Measurements from ENCODE around the gene ACTL6B. TPM values are rescaled to one million over a fixed set of nuclear protein-coding genes. Genes with fewer than 3 reads are reported as not detected.

ACTL6B gene
- polyA plus RNA-seq, 4 donors = 0.16 TPM; not detected in 3

GRCh38 chr7:100604028-100604975 lies 51.9 kb downstream of the ACTL6B start:
- DNase-seq (ENCODE audit: low read depth in 4 of 4, low spot score in 3 of 4) = no peak

- no peak for DNase-seq (ENCODE audit: low read depth in 4 of 4, low spot score in 3 of 4)
Measured at GRCh38 chr7:100603726-100604027, 52.6 kb downstream of the ACTL6B start.

GRCh38 chr7:100602889-100603725 lies 53.1 kb downstream of the ACTL6B start:
- DNase-seq (ENCODE audit: low read depth in 4 of 4, low spot score in 3 of 4) = peak in 1 of 4 donors; percentile 63

- DNase-seq (ENCODE audit: low read depth in 4 of 4, low spot score in 3 of 4) = no peak
Measured at GRCh38 chr7:100600730-100601038, 55.6 kb downstream of the ACTL6B start.

GRCh38 chr7:100599911-100600729 lies 56.1 kb downstream of the ACTL6B start:
- DNase-seq (ENCODE audit: low read depth in 4 of 4, low spot score in 3 of 4) = no peak

GRCh38 chr7:100598425-100598824 lies 57.8 kb downstream of the ACTL6B start:
- no peak for DNase-seq (ENCODE audit: low read depth in 4 of 4, low spot score in 3 of 4)

- DNase-seq (ENCODE audit: low read depth in 4 of 4, low spot score in 3 of 4) = no peak
Measured at GRCh38 chr7:100595188-100595587, 61.1 kb downstream of the ACTL6B start.

Other genes starting within 250 kb of the ACTL6B start
- 1 to 10 TPM; 5.3 to 6.7 (median 5.6) TPM for gene ZCWPW1, start 227.7 kb downstream of the ACTL6B start, polyA plus RNA-seq (ENCODE audit: insufficient read length in 4 of 4)
- gene MEPCE, start 226.6 kb downstream of the ACTL6B start, polyA plus RNA-seq (ENCODE audit: insufficient read length in 4 of 4) = 10 to 100 TPM; 54.8 to 61.7 (median 56.9) TPM
- gene PPP1R35, start 220.0 kb downstream of the ACTL6B start, polyA plus RNA-seq (ENCODE audit: insufficient read length in 4 of 4) = 10 to 100 TPM; 14.9 to 25.0 (median 16.6) TPM
- gene SPACDR, start 192.2 kb downstream of the ACTL6B start, polyA plus RNA-seq (ENCODE audit: insufficient read length in 4 of 4) = 1 to 10 TPM in 3 of 4 donors, under 1 TPM in 1; 0.94 to 1.5 (median 1.5) TPM
- gene TSC22D4, start 177.2 kb downstream of the ACTL6B start, polyA plus RNA-seq (ENCODE audit: insufficient read length in 4 of 4) = 10 to 100 TPM; 35.1 to 58.3 (median 39.1) TPM
- 1 to 10 TPM; 1.6 to 2.9 (median 2.0) TPM for gene NYAP1, start 172.5 kb downstream of the ACTL6B start, polyA plus RNA-seq (ENCODE audit: insufficient read length in 4 of 4)
- 10 to 100 TPM; 13.8 to 16.9 (median 14.4) TPM for gene AGFG2, start 117.2 kb downstream of the ACTL6B start, polyA plus RNA-seq (ENCODE audit: insufficient read length in 4 of 4)
- 1 to 10 TPM; 2.7 to 9.4 (median 4.2) TPM for gene SAP25, start 82.5 kb downstream of the ACTL6B start, polyA plus RNA-seq (ENCODE audit: insufficient read length in 4 of 4)
- 10 to 100 TPM; 34.4 to 49.1 (median 37.2) TPM for gene LRCH4, start 70.3 kb downstream of the ACTL6B start, polyA plus RNA-seq (ENCODE audit: insufficient read length in 4 of 4)
- 1 to 10 TPM; 1.0 to 2.2 (median 1.5) TPM for gene FBXO24, start 70.1 kb downstream of the ACTL6B start, polyA plus RNA-seq (ENCODE audit: insufficient read length in 4 of 4)
- 100 to 1,000 TPM; 108 to 163 (median 121) TPM for gene PCOLCE, start 54.1 kb downstream of the ACTL6B start, polyA plus RNA-seq (ENCODE audit: insufficient read length in 4 of 4)
- gene MOSPD3, start 43.9 kb downstream of the ACTL6B start, polyA plus RNA-seq (ENCODE audit: insufficient read length in 4 of 4) = 10 to 100 TPM; 26.5 to 35.2 (median 28.1) TPM
- gene TFR2, start 14.9 kb downstream of the ACTL6B start, polyA plus RNA-seq (ENCODE audit: insufficient read length in 4 of 4) = 1 to 10 TPM in 1 of 4 donors, under 1 TPM in 3; 0.82 to 1.4 (median 0.87) TPM
- gene GNB2, start 17.3 kb upstream of the ACTL6B start, polyA plus RNA-seq (ENCODE audit: insufficient read length in 4 of 4) = 100 to 1,000 TPM; 204 to 237 (median 215) TPM
- gene GIGYF1, start 37.8 kb upstream of the ACTL6B start, polyA plus RNA-seq (ENCODE audit: insufficient read length in 4 of 4) = 10 to 100 TPM; 37.4 to 49.7 (median 39.9) TPM
- gene POP7, start 49.7 kb upstream of the ACTL6B start, polyA plus RNA-seq (ENCODE audit: insufficient read length in 4 of 4) = 10 to 100 TPM; 22.6 to 34.5 (median 25.0) TPM
- under 1 TPM in 2 of 4 donors, not detected in 2; 0.08 to 0.16 TPM for gene EPO, start 64.0 kb upstream of the ACTL6B start, polyA plus RNA-seq (ENCODE audit: insufficient read length in 4 of 4)
- under 1 TPM in 1 of 4 donors, not detected in 3; 0.04 TPM for gene ZAN, start 77.1 kb upstream of the ACTL6B start, polyA plus RNA-seq (ENCODE audit: insufficient read length in 4 of 4)
- 10 to 100 TPM; 86.1 to 96.3 (median 89.4) TPM for gene EPHB4, start 171.1 kb upstream of the ACTL6B start, polyA plus RNA-seq (ENCODE audit: insufficient read length in 4 of 4)
- gene SLC12A9, start 196.3 kb upstream of the ACTL6B start, polyA plus RNA-seq (ENCODE audit: insufficient read length in 4 of 4) = 10 to 100 TPM; 19.5 to 28.5 (median 24.9) TPM
- 10 to 100 TPM; 66.1 to 91.5 (median 70.6) TPM for gene TRIP6, start 210.9 kb upstream of the ACTL6B start, polyA plus RNA-seq (ENCODE audit: insufficient read length in 4 of 4)
- gene SRRT, start 218.7 kb upstream of the ACTL6B start, polyA plus RNA-seq (ENCODE audit: insufficient read length in 4 of 4) = 100 to 1,000 TPM; 152 to 174 (median 162) TPM
- 1 to 10 TPM; 1.5 to 3.4 (median 1.9) TPM for gene UFSP1, start 233.3 kb upstream of the ACTL6B start, polyA plus RNA-seq (ENCODE audit: insufficient read length in 4 of 4)
- gene ACHE, start 239.4 kb upstream of the ACTL6B start, polyA plus RNA-seq (ENCODE audit: insufficient read length in 4 of 4) = 1 to 10 TPM; 3.8 to 7.1 (median 4.7) TPM

Measured in right renal pelvis (tissue), 4 donors.